Fibroblast of the aortic adventitia (primary cell): ENCODE measurements around the gene ANO4. TPM values are rescaled to one million over a fixed set of nuclear protein-coding genes. Genes with fewer than 3 reads are reported as not detected.
"Not testable (repeated sequence)": the region's sequence is repeated elsewhere in the genome, so short reads cannot be mapped to it uniquely, and the experiment has no call there.

Experiments used
- DNase-seq: peaks from one replicate; pipeline ENCODE4 v3.0.0-alpha.2; 2010; ENCODE audit warnings: low read depth
- H3K4me3 ChIP-seq: 2 replicates; pipeline ENCODE4 v1.5.1; 2011; ENCODE audit warnings: low read depth, mild to moderate bottlenecking, control low read depth, low read length, moderate library complexity
- CTCF ChIP-seq: IDR thresholded peaks from 2 replicates; pipeline ENCODE4 v1.5.1; 2011; ENCODE audit warnings: mild to moderate bottlenecking, low read length, control low read depth, inconsistent platforms; ENCODE audit not compliant: insufficient read depth
- total RNA-seq: library from RNA; depleted of rRNA; stranded (reverse); fragments of >200 nt; gene quantifications from 2 replicates; pipeline ENCODE4 v1.2.3, GENCODE V29; 2012; ENCODE audit warnings: low replicate concordance

Gene ANO4
- total RNA-seq, 1 donor: 0.18 TPM

GRCh38 chr12:101115326-101115725 lies 320.8 kb downstream of the ANO4 start:
- DNase-seq: no peak
- TF ChIP-seq CTCF: no peak
- no peak overlapping the region for H3K4me3 ChIP-seq

DNA sequence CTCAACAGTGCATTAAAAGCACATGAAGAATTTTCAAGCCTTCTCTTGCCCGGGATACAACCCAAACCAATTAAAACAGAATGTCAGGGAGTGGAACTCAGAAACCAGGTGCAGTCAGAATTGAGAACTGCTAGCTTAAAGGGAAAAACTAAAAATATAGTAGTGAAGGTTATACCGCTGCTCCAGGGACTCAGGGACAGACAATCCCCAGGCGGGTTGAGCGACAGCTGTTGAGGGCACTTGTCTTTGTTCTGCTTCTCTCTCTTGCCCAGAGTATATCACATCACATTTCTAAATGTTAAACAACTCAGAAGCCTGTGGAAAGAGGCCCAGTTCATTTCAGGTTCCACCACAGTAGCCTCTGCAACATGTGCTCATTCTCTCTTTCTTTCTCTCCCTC lies 322.3 kb downstream of the ANO4 start:
- no peak for TF ChIP-seq CTCF
- no peak for DNase-seq
- no peak overlapping the region for H3K4me3 ChIP-seq

DNA sequence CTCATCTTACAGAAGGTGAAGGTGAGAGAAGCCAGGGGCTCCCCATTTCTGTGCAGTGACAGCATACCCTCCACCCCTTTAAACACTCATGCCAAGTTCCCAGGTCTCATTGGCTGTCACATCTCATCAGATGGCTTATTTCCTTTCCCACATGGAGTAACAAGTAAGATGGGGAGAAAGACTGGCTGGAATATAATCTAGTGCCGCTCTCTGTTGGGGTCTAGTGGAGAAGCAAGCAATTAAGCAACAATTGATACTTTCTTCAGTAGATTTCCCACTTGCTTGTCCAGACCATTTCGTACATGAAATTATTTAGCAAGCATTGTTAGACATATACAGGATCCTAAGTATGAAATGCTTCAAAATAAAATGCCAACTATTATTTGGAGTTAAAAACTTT lies 323.3 kb downstream of the ANO4 start:
- DNase-seq: no peak
- no peak for TF ChIP-seq CTCF
- H3K4me3 ChIP-seq: no peak overlapping the region

- no peak for TF ChIP-seq CTCF
- DNase-seq: peak; percentile 19
- H3K4me3 ChIP-seq: no peak overlapping the region
Measured at GRCh38 chr12:101127521-101128219, 333.1 kb downstream of the ANO4 start.

DNA sequence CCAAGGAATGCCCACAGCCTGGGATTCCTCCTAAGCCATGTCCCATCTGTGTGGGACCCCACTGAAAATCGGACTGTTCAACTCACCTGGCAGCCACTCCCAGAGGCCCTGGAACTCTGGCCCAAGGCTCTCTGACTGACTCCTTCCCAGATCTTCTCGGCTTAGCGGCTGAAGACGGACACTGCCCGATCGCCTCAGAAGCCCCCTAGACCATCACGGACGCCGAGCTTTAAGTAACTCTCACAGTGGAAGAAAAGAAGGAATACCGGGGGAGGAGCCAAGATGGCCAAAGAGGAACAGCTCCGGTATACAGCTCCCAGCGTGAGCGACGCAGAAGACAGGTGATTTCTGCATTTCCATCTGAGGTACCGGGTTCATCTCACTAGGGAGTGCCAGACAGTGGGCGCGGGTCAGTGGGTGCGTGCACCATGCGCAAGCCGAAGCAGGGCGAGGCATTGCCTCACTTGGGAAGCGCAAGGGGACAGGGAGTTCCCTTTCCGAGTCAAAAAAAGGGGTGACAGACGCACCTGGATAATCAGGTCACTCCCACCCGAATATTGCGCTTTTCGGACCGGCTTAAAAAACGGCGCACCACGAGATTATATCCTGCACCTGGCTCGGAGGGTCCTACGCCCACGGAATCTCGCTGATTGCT lies 351.3 kb downstream of the ANO4 start:
- DNase-seq, H3K4me3 ChIP-seq: not testable (repeated sequence)

- no peak overlapping the region for H3K4me3 ChIP-seq
- no peak for DNase-seq
- no peak for TF ChIP-seq CTCF
Measured at GRCh38 chr12:101165319-101165718, 370.7 kb downstream of the ANO4 start.

DNA sequence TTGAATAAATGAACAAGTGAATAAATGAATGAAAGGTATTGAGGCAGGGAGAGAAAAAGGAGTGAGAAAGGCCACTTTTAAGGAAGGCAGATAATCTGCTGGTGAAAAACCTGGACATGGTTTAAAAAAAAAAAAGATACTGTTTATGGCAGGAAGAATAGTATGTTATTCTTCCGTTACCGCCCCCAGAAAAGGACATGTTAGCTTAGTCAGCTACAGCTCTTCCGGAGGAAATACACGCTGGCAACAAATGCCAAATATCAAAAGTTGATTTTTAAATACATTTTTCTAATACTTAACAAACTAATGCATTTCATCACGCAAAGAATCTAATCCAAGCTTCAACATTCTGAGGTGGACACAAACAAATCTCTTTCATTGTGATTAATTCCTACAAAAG lies 372.3 kb downstream of the ANO4 start:
- DNase-seq: no peak
- no peak for TF ChIP-seq CTCF
- no peak overlapping the region for H3K4me3 ChIP-seq
